GM19043 (cell line): Measurements from ENCODE around the gene TRUB2.
"Not testable (repeated sequence)": the region's sequence is repeated elsewhere in the genome, so short reads cannot be mapped to it uniquely, and the experiment has no call there.

ENCODE experiments used
- ATAC-seq: cut with Tn5 transposase; IDR thresholded peaks from one replicate; pipeline ENCODE4 v1.9.1; 2021; ENCODE audit warnings: low read depth; ENCODE audit not compliant: unreplicated experiment

Gene TRUB2

DNA sequence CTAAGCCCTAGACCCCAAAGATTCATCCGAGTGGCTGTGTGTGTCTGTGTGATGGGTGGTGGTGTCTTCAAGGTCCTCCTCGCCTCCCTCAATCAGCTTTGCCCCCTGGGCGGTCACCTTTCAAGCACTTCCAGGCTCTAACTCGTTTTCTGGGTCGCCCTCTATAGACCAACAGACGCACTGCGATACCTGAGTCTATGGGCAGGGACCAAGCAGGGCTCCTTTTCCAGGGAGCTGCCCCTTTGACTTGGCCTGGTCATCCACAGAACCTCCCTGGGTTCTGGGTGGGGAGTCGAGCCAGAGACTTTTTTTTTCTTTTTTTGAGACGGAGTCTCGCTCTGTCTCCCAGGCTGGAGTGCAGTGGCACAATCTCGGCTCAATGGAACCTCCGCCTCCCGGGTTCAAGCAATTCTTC is 19.2 kb upstream of the TRUB2 start:
- ATAC-seq = no peak

- ATAC-seq = peak; percentile 43
These were observed 18.6 kb upstream of the TRUB2 start for GRCh38 chr9:128340691-128341434.

GRCh38 chr9:128339761-128340690 is 17.8 kb upstream of the TRUB2 start, which contains the start of gene SLC27A4:
Gene SLC27A4, plus strand, starts transcription at chr9:128340527. Its CDS starts 2,606 bp downstream, at chr9:128343133.
- ATAC-seq = peak; percentile 71

GRCh38 chr9:128338852-128339614 is 16.8 kb upstream of the TRUB2 start:
- ATAC-seq = not testable (repeated sequence)

DNA sequence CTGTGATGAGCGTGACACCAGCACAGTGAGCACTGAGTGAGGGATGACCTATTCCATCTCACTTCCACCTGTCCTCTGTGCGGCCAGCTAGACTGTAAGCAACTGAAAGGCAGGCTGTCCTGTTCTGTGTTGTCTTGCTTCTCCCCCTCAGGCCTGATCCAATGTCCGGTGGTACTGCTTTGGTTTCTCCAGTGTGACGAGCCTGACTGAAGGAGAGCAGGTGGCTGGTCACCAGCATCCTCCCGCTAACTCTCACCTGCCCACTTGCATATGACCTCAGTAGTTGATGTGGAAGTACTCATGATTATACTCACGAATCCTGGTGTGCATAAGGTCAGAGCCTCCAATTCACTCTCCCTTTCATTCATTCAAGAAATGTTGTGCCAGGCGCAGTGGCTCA is 15.7 kb upstream of the TRUB2 start:
- no peak for ATAC-seq

GRCh38 chr9:128335914-128336313 is 13.7 kb upstream of the TRUB2 start:
- no peak for ATAC-seq

GRCh38 chr9:128335161-128335560 is 12.9 kb upstream of the TRUB2 start:
- no peak for ATAC-seq

GRCh38 chr9:128333451-128333869 is 11.2 kb upstream of the TRUB2 start:
- no peak for ATAC-seq

DNA sequence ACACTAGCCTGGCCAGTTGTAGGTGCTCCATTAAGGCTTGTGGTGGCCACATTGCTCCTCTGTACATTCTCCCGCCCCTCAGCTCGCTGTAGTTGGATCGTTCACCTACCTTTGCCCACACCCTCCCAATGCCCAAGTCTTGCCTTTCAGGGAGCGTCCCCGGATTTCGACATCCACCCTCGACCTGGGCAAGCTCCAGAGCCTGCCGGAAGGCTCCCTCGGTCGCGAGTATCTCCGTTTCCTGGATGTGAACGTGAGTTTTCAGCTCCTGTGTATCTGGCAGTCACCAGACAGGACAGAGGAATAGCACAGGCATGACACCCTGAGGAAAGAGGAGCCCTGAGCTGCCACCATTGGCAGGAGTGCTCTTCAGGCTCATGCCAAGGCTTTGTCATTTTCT is 3.4 kb upstream of the TRUB2 start:
- ATAC-seq = no peak

DNA sequence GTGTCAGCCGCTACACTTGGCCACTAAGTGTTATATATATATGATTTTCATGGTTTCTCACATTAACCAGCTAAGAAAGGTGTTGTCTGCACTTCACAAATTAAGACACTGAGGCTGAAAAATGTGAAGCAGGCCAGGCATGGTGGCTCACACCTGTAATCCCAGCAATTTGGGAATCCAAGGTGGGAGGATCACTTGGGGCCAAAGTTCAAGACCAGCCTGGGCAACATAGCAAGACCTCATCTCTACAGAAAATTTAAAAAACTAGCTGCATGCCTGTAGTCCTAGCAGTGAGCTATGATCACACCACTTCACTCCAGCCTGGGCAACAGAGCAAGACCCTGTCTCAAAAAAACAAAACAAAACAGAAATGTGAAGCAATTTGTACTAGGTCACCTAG is 2.2 kb upstream of the TRUB2 start:
- no peak for ATAC-seq

DNA sequence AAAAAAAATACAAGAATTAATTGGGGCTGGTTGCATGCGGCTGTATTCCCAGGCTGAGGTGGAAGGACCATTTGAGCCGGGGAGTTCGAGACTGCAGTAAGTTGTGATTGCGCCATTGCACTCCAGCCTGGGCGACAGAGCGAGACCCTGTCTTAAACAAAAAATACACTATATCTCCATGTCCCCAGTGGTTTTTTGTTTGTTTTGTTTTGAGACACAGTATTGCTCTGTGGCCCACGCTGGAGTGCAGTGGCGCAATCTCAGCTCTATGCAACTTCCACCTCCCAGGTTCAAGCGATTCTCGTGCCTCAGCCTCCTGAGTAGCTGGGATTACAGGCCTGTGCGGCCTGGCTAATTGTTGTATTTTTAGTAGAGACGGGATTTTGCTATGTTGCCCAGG is 1.5 kb upstream of the TRUB2 start:
- ATAC-seq = no peak

GRCh38 chr9:128323212-128323730 is 1.0 kb upstream of the TRUB2 start:
- no peak for ATAC-seq

DNA sequence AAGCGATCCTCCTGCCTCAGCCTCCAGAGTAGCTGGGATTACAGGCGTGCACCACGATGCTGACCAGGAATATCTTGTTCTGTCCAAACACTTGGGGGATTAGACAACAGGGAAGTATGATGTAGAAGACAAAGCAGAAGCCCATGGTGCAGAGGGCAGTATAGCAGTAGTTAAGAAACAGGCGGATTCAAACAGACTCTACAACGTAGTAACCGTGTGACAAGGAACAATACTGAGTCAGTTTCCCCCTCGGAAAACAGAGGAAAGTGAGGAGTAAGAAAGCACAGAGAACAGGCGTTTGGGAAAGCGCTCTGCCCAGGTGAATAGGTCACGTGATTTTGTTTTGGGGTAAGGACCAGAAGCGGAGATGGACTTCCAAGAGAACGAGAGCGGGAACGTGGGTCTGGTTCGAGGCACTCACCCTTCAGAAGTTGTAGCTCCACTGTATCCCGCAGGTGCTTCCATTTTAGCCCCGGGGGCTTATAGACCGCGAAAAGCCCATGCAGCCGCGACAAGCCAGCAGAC is 306 bp downstream of the TRUB2 start:
- peak; percentile 13 for ATAC-seq

GRCh38 chr9:128321343-128321742 is 904 bp downstream of the TRUB2 start:
- no peak for ATAC-seq

- ATAC-seq = no peak
These were observed 4.6 kb downstream of the TRUB2 start for GRCh38 chr9:128317629-128318028.

GRCh38 chr9:128316421-128316820 is 5.8 kb downstream of the TRUB2 start:
- no peak for ATAC-seq

GRCh38 chr9:128314697-128315096 is 7.5 kb downstream of the TRUB2 start:
- no peak for ATAC-seq

- no peak for ATAC-seq
These were observed 11.8 kb downstream of the TRUB2 start for GRCh38 chr9:128310461-128310860.

- no peak for ATAC-seq
These were observed 12.7 kb downstream of the TRUB2 start for GRCh38 chr9:128309551-128309950.

GRCh38 chr9:128304971-128305288 is 17.3 kb downstream of the TRUB2 start:
- ATAC-seq = no peak
